ENCODE data around the gene LAG3. TPM values are rescaled to one million over a fixed set of nuclear protein-coding genes. Genes with fewer than 3 reads are reported as not detected.
A peak's percentile ranks its signal among the peaks of the same experiment; 100 is the strongest.

The LAG3 gene
- total RNA-seq, 2 experiments from 2014 or later, result 0.19 TPM; not detected in 1

GRCh38 chr12:6827437-6827911 is 55.2 kb downstream of the LAG3 start:
- TF ChIP-seq, protein P1, sequence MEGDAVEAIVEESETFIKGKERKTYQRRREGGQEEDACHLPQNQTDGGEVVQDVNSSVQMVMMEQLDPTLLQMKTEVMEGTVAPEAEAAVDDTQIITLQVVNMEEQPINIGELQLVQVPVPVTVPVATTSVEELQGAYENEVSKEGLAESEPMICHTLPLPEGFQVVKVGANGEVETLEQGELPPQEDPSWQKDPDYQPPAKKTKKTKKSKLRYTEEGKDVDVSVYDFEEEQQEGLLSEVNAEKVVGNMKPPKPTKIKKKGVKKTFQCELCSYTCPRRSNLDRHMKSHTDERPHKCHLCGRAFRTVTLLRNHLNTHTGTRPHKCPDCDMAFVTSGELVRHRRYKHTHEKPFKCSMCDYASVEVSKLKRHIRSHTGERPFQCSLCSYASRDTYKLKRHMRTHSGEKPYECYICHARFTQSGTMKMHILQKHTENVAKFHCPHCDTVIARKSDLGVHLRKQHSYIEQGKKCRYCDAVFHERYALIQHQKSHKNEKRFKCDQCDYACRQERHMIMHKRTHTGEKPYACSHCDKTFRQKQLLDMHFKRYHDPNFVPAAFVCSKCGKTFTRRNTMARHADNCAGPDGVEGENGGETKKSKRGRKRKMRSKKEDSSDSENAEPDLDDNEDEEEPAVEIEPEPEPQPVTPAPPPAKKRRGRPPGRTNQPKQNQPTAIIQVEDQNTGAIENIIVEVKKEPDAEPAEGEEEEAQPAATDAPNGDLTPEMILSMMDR (conservative IDR thresholded peaks at IDR 0.05; ENCODE audit: low read length), result no peak
- TF ChIP-seq EZH2phosphoT487 (IDR thresholded peaks at IDR 0.05; ENCODE audit: borderline replicate concordance, low read depth, low read length), result no peak
- Histone ChIP-seq H3K4me3 (ENCODE audit: low read depth, low read length, poor library complexity, severe bottlenecking) (no peak overlapping the region), H3K27ac (ENCODE audit: low read depth, low read length, poor library complexity, severe bottlenecking) (no peak overlapping the region), H3K4me1 (ENCODE audit: insufficient read depth, low read length, poor library complexity, severe bottlenecking) (peaks cover 26% of the 10 kb centered on the region), H2AFZ (ENCODE audit: low read length) (no peak overlapping the region), H3K9me3 (ENCODE audit: low read length) (no peaks in the 10 kb centered on the region), H3K79me2 (ENCODE audit: insufficient read depth, low read depth, low read length) (no peaks in the 10 kb centered on the region), H3K9me2 (ENCODE audit: insufficient read depth, low read length) (no peaks in the 10 kb centered on the region), H3K36me3 (ENCODE audit: insufficient read depth, low read length) (no peaks in the 10 kb centered on the region), H3K4me2 (ENCODE audit: low read length) (peak overlapping the region; percentile 30; the same call in 1 of the 2 replicates), H4K20me1 (ENCODE audit: insufficient read depth, low read length) (no peaks in the 10 kb centered on the region)
- ChIA-PET POLR2A (no interaction called here), CTCF (ENCODE audit: unreplicated experiment) (no interaction called here)
- intact Hi-C loops (cut with micrococcal nuclease; ENCODE audit: unreplicated experiment), result loop anchor here (5.0 kb wide), 2 partner anchors 45 to 270 kb away; partner anchors contain the start of gene IFFO1
- BruUV-seq (replicated peaks), result no TSS peak
- DNase-seq (ENCODE audit: low spot score), result peak; percentile 47

Other genes with a start within 250 kb of the LAG3 start
- gene GAPDH, start 238.0 kb upstream of the LAG3 start, total RNA-seq (2014; rRNA removed; shearing (Covaris generic)), result 3,369 and 3,801 TPM in 2 replicates
- 3,794 and 4,502 TPM in 2 replicates for gene GAPDH, start 238.0 kb upstream of the LAG3 start, total RNA-seq (2022)
- gene IFFO1, start 216.5 kb upstream of the LAG3 start, total RNA-seq (2014; rRNA removed; shearing (Covaris generic)), result 16.9 and 25.4 TPM in 2 replicates
- gene IFFO1, start 216.5 kb upstream of the LAG3 start, total RNA-seq (2022), result 30.5 and 32.3 TPM in 2 replicates
- 87.9 and 116 TPM in 2 replicates for gene NOP2, start 204.2 kb upstream of the LAG3 start, total RNA-seq (2014; rRNA removed; shearing (Covaris generic))
- gene NOP2, start 204.2 kb upstream of the LAG3 start, total RNA-seq (2022), result 86.5 and 100 TPM in 2 replicates
- gene CHD4, start 165.1 kb upstream of the LAG3 start, total RNA-seq (2014; rRNA removed; shearing (Covaris generic)), result 287 and 319 TPM in 2 replicates
- gene CHD4, start 165.1 kb upstream of the LAG3 start, total RNA-seq (2022), result 247 and 267 TPM in 2 replicates
- 7.7 and 14.4 TPM in 2 replicates for gene LPAR5, start 136.6 kb upstream of the LAG3 start, total RNA-seq (2014; rRNA removed; shearing (Covaris generic))
- gene LPAR5, start 136.6 kb upstream of the LAG3 start, total RNA-seq (2022), result 25.3 and 25.6 TPM in 2 replicates
- 3.6 and 4.4 TPM in 2 replicates for gene ACRBP, start 125.1 kb upstream of the LAG3 start, total RNA-seq (2014; rRNA removed; shearing (Covaris generic))
- 9.3 and 9.4 TPM in 2 replicates for gene ACRBP, start 125.1 kb upstream of the LAG3 start, total RNA-seq (2022)
- 27.1 and 38.1 TPM in 2 replicates for gene ING4, start 109.4 kb upstream of the LAG3 start, total RNA-seq (2014; rRNA removed; shearing (Covaris generic))
- 30.8 and 37.0 TPM in 2 replicates for gene ING4, start 109.4 kb upstream of the LAG3 start, total RNA-seq (2022)
- 48.2 and 48.6 TPM in 2 replicates for gene ZNF384, start 83.1 kb upstream of the LAG3 start, total RNA-seq (2014; rRNA removed; shearing (Covaris generic))
- gene ZNF384, start 83.1 kb upstream of the LAG3 start, total RNA-seq (2022), result 95.5 and 109 TPM in 2 replicates
- gene PIANP, start 71.7 kb upstream of the LAG3 start, total RNA-seq (2014; rRNA removed; shearing (Covaris generic)), result 0.98 and 1.2 TPM in 2 replicates
- gene PIANP, start 71.7 kb upstream of the LAG3 start, total RNA-seq (2022), result 15.2 and 15.4 TPM in 2 replicates
- 64.8 and 71.2 TPM in 2 replicates for gene COPS7A, start 48.5 kb upstream of the LAG3 start, total RNA-seq (2014; rRNA removed; shearing (Covaris generic))
- gene COPS7A, start 48.5 kb upstream of the LAG3 start, total RNA-seq (2022), result 51.1 and 53.8 TPM in 2 replicates
- gene MLF2, start 19.4 kb upstream of the LAG3 start, total RNA-seq (2014; rRNA removed; shearing (Covaris generic)), result 87.3 and 96.2 TPM in 2 replicates
- 79.7 and 81.3 TPM in 2 replicates for gene MLF2, start 19.4 kb upstream of the LAG3 start, total RNA-seq (2022)
- gene PTMS, start 6.2 kb upstream of the LAG3 start, total RNA-seq (2014; rRNA removed; shearing (Covaris generic)), result 6.3 and 7.8 TPM in 2 replicates
- 9.8 and 11.8 TPM in 2 replicates for gene PTMS, start 6.2 kb upstream of the LAG3 start, total RNA-seq (2022)
- not detected in 2 replicates for gene CD4, start 17.0 kb downstream of the LAG3 start, total RNA-seq (2014; rRNA removed; shearing (Covaris generic))
- not detected in 2 replicates for gene CD4, start 17.0 kb downstream of the LAG3 start, total RNA-seq (2022)
- gene GPR162, start 49.3 kb downstream of the LAG3 start, total RNA-seq (2014; rRNA removed; shearing (Covaris generic)), result not detected in 2 replicates
- not detected in 2 replicates for gene GPR162, start 49.3 kb downstream of the LAG3 start, total RNA-seq (2022)
- gene P3H3, start 55.9 kb downstream of the LAG3 start, total RNA-seq (2014; rRNA removed; shearing (Covaris generic)), result 0.54 and 1.0 TPM in 2 replicates
- 0.50 and 0.93 TPM in 2 replicates for gene P3H3, start 55.9 kb downstream of the LAG3 start, total RNA-seq (2022)
- 3.6 and 5.0 TPM in 2 replicates for gene GNB3, start 68.4 kb downstream of the LAG3 start, total RNA-seq (2014; rRNA removed; shearing (Covaris generic))
- gene GNB3, start 68.4 kb downstream of the LAG3 start, total RNA-seq (2022), result 20.4 and 23.7 TPM in 2 replicates
- 160 and 222 TPM in 2 replicates for gene CDCA3, start 78.8 kb downstream of the LAG3 start, total RNA-seq (2014; rRNA removed; shearing (Covaris generic))
- gene CDCA3, start 78.8 kb downstream of the LAG3 start, total RNA-seq (2022), result 151 and 161 TPM in 2 replicates
- 65.9 and 70.4 TPM in 2 replicates for gene USP5, start 79.6 kb downstream of the LAG3 start, total RNA-seq (2014; rRNA removed; shearing (Covaris generic))
- 112 and 129 TPM in 2 replicates for gene USP5, start 79.6 kb downstream of the LAG3 start, total RNA-seq (2022)
- 596 and 608 TPM in 2 replicates for gene TPI1, start 95.0 kb downstream of the LAG3 start, total RNA-seq (2014; rRNA removed; shearing (Covaris generic))
- gene TPI1, start 95.0 kb downstream of the LAG3 start, total RNA-seq (2022), result 519 and 801 TPM in 2 replicates
- gene SPSB2, start 100.8 kb downstream of the LAG3 start, total RNA-seq (2014; rRNA removed; shearing (Covaris generic)), result 7.8 and 8.3 TPM in 2 replicates
- gene SPSB2, start 100.8 kb downstream of the LAG3 start, total RNA-seq (2022), result 8.5 and 10.8 TPM in 2 replicates
- 15.7 and 17.7 TPM in 2 replicates for gene LRRC23, start 132.3 kb downstream of the LAG3 start, total RNA-seq (2014; rRNA removed; shearing (Covaris generic))
- 19.8 and 20.2 TPM in 2 replicates for gene LRRC23, start 132.3 kb downstream of the LAG3 start, total RNA-seq (2022)
- 24.9 and 29.3 TPM in 2 replicates for gene ENO2, start 142.1 kb downstream of the LAG3 start, total RNA-seq (2014; rRNA removed; shearing (Covaris generic))
- 79.6 and 89.5 TPM in 2 replicates for gene ENO2, start 142.1 kb downstream of the LAG3 start, total RNA-seq (2022)
- gene ATN1, start 155.4 kb downstream of the LAG3 start, total RNA-seq (2014; rRNA removed; shearing (Covaris generic)), result 0.98 and 3.1 TPM in 2 replicates
- 4.9 and 6.7 TPM in 2 replicates for gene ATN1, start 155.4 kb downstream of the LAG3 start, total RNA-seq (2022)
- gene RNU7-1, start 171.3 kb downstream of the LAG3 start, total RNA-seq (2014; rRNA removed; shearing (Covaris generic)), result not detected in 2 replicates
- not detected in 2 replicates for gene RNU7-1, start 171.3 kb downstream of the LAG3 start, total RNA-seq (2022)
- 315 and 319 TPM in 2 replicates for gene C12orf57, start 171.5 kb downstream of the LAG3 start, total RNA-seq (2014; rRNA removed; shearing (Covaris generic))
- gene C12orf57, start 171.5 kb downstream of the LAG3 start, total RNA-seq (2022), result 126 and 130 TPM in 2 replicates
- 37.1 and 42.9 TPM in 2 replicates for gene PTPN6, start 178.8 kb downstream of the LAG3 start, total RNA-seq (2014; rRNA removed; shearing (Covaris generic))
- gene PTPN6, start 178.8 kb downstream of the LAG3 start, total RNA-seq (2022), result 110 and 116 TPM in 2 replicates
- 330 and 358 TPM in 2 replicates for gene PHB2, start 198.1 kb downstream of the LAG3 start, total RNA-seq (2014; rRNA removed; shearing (Covaris generic))
- gene PHB2, start 198.1 kb downstream of the LAG3 start, total RNA-seq (2022), result 379 and 412 TPM in 2 replicates
- 60.4 and 61.7 TPM in 2 replicates for gene EMG1, start 198.4 kb downstream of the LAG3 start, total RNA-seq (2014; rRNA removed; shearing (Covaris generic))
- gene EMG1, start 198.4 kb downstream of the LAG3 start, total RNA-seq (2022), result 82.7 and 99.0 TPM in 2 replicates
- gene LPCAT3, start 246.0 kb downstream of the LAG3 start, total RNA-seq (2014; rRNA removed; shearing (Covaris generic)), result 11.6 and 17.4 TPM in 2 replicates
- gene LPCAT3, start 246.0 kb downstream of the LAG3 start, total RNA-seq (2022), result 29.7 TPM in 2 replicates